C1 segment of cervical spinal cord (tissue), 14 donors: ENCODE measurements around the gene OPRL1.
"Not testable (repeated sequence)": the region's sequence is repeated elsewhere in the genome, so short reads cannot be mapped to it uniquely, and the experiment has no call there.

ENCODE experiments used
- DNase-seq, 14 donors: peaks; one replicate each; lab custom pipeline; 2025; lab: John Stamatoyannopoulos, UW

The OPRL1 gene

GRCh38 chr20:64083804-64084684, 4.2 kb downstream of the OPRL1 start, which contains the start of gene LKAAEAR1:
LKAAEAR1 (minus strand) TSS chr20:64084398; CDS start chr20:64084219, 179 bp downstream.
- DNase-seq, result no peak

DNA sequence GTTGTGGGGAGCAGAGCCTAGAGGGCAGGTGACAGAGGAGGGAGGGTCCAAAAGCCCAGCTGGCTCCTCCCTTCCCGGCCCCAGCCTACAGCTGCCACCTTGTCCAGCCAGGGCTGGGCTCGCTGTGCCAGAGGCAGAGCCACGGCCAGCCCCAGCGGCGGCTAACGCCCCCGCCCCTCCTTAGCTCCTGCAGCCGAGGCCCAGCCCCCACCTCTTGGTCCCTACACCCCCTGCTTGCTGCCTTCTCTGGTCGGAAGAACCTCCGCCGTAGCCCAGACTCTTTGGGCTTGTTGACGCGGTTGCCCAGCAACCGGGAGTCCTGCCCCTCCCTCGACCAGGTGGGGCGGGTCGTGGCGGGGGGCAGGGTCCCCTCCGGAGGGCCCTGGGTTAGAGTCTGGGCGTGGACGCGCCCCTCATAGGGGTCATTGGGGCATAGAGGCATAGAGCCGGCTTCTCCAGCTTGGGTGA, 4.8 kb downstream of the OPRL1 start:
- DNase-seq, result no peak

- no peak for DNase-seq
Observed at GRCh38 chr20:64086801-64087200, 6.9 kb downstream of the OPRL1 start.

- DNase-seq, result not testable (repeated sequence)
Observed at GRCh38 chr20:64087226-64087825, 7.4 kb downstream of the OPRL1 start.

- DNase-seq, result not testable (repeated sequence)
Observed at GRCh38 chr20:64088586-64088985, 8.7 kb downstream of the OPRL1 start.

DNA sequence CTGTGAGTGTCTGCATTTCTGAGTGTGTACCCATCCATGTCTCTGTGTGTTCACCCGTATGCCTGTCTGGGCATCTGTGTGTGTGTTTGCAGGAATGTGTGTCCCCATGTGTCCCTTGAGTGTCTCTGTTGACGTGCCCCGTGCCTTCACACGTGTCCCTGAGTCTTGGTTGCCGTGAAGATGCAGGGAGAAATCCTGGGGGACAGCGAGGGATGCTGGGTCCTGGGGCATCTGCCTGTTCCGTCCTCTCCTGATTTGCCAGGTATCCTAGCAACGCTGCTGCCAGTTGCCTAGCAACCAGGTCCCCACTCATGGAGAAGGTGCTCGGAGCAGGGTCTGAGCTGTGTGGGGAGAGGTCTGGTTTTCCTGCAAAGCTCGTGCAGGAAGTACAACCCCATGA, 10.3 kb downstream of the OPRL1 start:
- DNase-seq, result peak in 1 of 14 donors; percentile 89

DNA sequence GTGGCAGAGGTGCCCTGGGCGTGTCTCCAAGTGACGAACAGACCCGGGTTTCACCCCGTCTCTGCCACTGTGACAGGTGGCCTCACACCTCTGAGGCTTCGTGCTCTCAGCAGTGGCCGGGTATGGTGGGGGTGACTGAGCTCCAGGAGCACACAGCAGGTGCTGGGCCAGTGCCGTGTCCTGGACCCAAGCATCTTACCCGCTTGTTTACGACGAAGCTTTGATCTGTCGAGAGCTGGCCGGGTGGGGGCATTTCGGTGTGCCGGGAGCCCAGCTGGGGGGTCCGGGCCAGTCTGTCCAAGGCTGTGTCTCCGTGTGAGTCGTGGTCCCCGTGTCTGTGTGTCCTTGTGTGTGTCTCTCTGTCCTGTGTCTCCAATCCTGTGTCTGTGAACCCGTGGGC, 11.5 kb downstream of the OPRL1 start:
- DNase-seq, result no peak

DNA sequence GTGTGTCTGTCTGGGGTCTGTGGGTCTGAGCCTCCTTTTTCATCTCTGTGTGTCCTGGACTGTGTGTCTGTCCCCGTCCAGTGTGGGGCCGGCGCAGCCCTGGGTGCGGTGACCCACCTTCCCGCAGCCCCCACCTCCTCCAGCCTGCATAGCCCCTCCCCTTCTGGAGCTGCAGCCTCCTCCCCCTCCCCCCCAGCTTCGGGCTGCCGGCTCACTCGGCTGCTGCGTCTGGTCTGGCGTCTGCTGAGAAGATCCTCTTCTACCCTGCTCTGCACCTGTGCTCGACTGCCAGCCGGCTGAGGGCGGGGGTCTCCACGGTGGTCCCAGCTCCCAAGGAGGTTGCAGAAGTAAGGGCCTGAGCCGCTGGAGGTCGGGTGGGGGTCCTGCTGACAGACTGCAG, 11.9 kb downstream of the OPRL1 start:
- DNase-seq, result no peak

DNA sequence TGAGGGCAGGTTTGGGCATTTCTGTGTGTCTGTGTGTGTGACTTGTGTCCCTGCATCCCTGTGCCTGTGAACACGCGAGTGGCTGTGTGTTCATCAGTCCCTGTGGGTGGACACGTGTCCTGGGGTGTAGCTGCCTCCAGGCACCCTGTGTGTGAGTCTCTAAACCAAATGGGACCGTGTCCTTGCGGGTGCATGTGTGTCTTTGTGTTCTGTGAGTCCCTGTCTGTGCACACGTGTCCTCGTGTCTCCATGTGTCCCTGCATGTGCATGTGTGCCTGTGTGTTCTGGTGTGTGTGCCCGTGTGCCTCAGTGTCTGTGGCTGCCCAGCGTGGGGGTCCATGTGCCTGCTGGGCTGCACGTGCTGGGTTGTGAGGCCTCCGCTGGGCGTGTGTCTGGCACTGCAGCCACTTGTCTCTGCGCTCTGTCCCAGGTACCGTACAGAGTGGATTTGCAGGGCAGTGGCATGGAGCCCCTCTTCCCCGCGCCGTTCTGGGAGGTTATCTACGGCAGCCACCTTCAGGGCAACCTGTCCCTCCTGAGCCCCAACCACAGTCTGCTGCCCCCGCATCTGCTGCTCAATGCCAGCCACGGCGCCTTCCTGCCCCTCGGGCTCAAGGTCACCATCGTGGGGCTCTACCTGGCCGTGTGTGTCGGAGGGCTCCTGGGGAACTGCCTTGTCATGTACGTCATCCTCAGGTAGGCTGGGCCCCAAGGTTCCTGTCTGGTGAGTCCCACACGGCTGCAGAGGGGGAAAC, 12.6 kb downstream of the OPRL1 start:
- DNase-seq, result no peak

DNA sequence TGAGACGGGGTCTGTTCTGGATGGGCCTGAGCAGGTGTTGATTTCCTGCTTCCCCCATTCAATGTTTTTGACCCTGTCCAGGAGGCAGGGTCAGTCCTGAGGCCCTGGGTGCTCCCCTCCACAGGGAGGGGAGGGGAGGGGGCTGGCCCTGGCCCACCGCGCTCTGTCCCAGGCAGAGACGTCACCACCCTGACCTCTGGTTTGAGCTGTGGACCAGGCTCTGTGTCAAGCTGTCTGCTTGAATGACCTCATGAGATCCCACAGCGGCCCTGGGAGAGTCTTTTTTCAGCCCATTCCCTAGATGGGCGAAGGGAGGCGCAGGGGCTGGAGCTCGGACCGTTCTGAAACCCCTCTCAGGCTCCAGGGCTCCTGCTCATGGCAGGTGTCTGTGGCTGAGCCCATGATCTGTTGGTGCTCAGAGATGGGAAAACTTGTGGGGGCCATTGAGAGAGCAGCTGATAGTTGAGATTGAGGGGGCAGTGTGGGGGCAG, 13.2 kb downstream of the OPRL1 start:
- DNase-seq, result no peak

DNA sequence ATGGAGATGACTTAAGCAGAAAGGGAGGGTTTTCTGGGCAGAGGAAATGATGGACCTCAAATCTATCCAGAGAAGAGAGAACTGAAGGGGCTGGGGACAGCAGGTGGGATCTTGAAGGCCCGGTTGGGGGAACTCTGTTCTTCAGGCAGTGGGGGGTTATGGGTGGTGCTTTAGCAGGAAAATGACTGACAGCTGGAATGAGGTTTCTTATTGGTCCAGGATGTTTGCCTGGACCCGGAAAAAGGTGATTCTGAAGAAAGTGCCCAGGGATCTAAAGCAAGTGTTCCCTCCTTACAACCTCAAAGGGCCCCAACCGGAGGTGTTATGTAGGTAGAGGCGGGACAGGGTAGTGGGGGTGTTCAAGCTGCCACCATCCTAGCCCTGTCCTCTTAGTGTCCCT, 15.6 kb downstream of the OPRL1 start:
- DNase-seq, result no peak

- DNase-seq, result no peak
Observed at GRCh38 chr20:64095927-64096326, 16.0 kb downstream of the OPRL1 start.

GRCh38 chr20:64096535-64096934, 16.7 kb downstream of the OPRL1 start:
- DNase-seq, result no peak

GRCh38 chr20:64098471-64099013, 18.7 kb downstream of the OPRL1 start:
- no peak for DNase-seq

- DNase-seq, result no peak
Observed at GRCh38 chr20:64099086-64099786, 19.4 kb downstream of the OPRL1 start.

DNA sequence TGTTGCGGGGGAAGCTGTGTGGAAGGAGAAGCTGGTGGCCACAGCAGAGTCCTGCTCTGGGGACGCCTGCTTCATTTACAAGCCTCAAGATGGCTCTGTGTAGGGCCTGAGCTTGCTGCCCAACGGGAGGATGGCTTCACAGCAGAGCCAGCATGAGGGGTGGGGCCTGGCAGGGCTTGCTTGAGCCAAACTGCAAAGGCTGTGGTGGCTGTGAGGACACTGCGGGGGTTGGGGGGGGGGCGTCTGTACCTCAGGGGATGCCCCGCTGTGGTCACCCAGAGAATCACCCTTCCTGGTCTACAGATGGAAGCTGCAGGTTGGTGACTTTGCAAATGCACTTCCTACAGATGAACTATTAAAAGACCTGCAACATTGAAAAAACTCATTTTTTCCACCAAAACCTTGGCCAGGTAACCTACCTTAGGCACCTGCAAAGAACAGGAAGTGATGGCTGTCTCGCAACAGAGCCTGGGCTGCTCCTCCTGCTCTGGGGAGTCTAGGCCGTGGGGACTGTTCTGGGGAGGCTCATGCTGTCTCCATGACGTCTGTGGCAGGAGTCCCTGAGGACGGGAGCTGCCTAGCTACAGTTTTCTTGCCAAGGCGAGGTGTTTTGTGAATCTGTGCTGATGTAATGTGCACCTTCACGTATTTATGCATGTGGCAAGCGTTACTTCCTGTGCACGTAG, 20.1 kb downstream of the OPRL1 start:
- no peak for DNase-seq

DNA sequence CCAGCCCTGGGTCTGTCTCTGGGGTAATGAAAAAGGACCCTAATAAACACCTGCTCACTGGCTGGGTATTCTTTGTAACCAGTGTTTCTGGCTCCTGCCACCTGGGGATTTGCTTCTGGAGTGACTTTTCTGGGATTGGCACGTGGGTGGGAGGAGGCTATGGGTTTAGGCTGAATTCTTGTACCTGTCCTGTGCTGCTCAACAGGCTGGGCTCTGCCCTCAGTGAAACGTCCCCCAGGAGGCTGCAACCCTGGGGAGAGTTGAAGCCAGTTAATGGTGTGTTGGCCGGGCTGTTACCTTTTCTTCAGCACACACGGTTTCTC, 20.6 kb downstream of the OPRL1 start:
- DNase-seq, result no peak

DNA sequence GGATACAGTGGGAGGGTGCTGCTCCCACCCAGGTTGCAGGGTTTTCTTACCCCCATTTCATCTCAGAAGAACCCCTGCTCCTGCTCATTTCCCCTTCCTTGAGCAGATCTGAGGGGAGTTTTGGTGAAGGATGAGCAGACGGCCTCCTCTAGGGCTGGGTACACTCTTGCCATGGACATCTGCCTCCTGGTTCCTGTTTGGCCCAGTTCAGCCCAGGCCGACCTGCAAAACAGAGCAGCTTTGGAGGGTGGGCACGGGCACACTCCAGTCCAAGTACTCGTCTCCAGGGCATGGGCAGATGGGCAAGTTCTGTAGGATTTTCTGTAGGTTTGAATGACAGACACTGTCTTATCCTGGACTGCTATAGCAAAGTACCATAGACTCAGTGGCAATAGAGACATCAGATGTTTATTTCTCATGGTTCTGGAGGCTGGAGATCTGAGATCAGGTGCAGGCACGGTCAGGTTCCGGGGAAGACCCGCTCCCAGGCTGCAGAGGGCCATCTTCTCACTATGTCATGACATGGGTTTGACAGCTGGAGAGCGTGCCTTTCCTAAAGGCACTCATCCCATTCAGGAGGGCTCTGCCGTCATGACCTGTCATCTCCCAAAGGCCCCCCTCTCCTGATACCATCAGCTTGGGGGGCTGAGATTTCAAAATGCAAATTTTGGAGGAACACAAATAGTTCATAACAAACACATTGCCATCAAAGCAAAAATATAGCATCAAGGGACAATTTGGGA, 21.2 kb downstream of the OPRL1 start:
- no peak for DNase-seq

DNA sequence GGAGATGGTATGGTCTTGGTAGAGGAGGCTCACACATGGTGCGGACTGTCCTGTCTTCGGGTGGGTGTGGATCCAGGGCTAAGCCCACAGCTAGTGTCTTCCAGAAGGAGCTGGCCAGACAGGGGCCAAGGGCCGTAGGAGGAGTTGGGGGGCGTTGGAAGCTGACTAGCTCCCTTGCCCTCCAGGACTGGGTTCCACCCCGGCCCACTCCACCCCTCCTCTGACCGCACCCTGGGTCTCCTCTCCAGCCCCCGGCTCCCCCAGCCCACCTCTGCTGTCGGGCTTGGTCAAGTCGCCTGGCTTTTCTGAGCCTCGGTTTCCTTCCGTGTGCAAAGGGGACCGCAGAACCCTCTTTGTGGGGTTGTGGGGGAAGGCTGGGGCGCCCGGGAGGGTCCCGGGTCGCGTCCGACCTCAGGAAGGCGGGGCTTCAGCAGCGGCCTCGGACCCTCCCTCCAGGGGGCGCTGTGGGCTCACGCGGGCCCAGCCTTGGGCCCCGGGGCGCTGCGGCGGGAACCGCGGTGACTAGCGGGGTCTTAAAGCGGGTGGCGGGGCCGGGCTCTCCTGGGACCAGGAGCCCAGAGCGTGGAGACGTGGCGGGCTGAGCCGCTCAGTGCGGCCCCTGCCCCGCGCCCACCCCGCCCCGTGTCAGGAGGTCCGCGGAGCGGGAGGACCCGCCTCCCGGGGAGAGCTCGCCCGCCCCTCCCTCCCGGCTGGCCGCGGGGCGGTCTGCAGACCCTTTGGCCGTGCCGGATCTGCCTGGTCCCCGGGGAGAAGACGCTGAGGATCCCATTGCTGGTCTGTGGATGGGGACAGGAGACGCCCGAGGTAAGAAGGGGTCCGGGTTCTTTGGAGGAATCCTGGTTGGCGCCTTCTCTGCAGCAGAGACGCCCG, 22.1 kb downstream of the OPRL1 start:
- DNase-seq, result peak in 2 of 14 donors; percentile 11 to 24
